GM19193 (cell line): ENCODE data around the gene FUT8.

Experiments used
- POLR2A ChIP-seq: IDR thresholded peaks from 4 replicates; pipeline ENCODE4 v1.6.1; 2011; ENCODE audit not compliant: insufficient read depth, insufficient read length; ENCODE audit errors: extremely low read depth

FUT8 gene

DNA sequence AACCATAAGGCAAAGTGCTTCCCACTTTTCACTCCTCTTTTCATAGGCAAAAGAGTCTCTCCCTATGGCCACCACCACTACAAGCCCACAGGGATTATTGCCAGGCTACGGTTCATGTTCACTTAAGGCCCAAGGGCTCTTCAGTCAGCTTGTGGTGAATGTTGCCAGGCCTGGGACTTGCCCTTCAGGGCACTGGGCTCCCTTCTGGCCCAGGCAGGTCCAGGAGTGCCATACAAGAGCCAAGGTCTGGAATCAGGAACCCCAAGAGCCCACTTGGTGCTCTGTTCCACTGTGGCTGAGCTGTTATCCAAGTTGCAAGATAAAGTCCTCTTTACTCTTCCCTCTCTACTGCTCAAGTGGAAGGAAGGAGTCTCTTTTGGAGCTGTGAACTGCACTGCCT lies 307.6 kb downstream of the FUT8 start:
- TF ChIP-seq POLR2A, result no peak

DNA sequence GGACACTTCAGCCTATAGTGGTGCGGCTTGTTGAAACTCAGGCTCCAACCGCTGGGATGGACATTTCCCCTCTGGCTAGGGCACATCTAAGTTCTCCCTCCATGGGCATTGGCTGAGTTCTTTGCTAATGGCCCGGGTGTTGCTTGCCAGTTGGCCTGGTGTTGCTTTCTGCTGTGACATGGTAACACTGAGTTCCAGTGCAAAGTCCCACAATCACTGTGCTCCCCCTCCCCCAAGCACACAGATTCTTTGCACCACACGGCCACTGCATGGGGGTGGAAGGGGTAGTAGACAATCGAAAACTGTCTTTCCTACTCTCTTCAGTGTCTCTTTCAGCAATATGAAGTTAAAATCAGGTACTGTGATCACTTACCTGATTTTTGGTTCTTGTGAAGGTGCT lies 308.2 kb downstream of the FUT8 start:
- TF ChIP-seq POLR2A, result no peak

DNA sequence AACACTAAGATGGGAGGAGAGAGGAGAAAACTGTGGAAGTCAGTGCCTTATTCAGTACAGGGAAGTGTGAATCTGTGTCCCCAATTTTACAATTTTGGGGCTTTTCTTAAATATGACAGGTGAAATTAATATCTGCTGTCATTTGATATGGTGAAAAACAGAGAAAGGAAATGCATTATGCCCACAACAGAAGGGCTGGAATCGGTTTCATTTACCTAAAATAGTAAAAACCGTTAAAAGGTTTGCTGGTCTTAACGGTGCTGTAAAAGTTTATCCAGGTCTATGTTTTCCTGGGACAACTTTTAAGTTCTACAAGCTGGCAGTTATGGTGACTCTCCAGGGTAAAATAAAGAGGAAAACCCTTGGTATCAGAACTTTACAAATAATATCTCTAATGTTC lies 310.8 kb downstream of the FUT8 start:
- no peak for TF ChIP-seq POLR2A

DNA sequence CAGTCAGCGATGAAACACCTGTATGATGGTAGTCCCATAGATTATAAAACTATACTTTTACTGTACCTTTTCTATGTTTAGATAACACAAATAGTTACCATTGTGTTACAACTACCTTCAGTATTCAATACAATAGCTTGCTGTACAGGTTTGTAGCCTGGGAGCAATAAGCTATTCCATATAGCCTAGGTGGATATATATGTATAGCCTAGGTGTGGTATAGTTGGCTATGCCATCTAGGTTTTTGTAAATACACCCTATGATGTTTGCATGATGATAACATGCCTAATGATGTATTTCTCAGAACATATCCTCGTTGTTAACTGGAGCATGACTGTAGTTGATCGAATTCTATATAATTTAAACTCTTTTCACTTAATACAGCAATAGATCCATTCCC lies 316.1 kb downstream of the FUT8 start:
- TF ChIP-seq POLR2A, result no peak

DNA sequence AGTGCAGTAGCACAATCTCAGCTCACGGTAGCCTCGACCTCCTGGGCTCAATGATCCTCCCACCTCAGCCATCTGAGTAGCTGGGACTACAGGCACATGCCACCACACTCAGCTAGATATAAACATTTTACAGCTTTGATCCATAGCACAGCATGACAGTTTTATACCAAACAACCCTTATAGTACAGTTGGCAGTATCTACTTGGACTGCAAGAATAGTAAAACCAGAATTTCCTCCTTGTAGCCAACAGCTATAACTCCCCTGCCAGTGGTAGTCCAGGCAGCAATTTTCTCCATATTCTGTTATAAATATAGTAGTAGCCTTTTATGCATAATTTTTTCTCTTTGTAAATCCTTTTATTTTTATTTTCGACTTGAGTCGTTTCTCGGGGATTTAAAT lies 317.0 kb downstream of the FUT8 start:
- TF ChIP-seq POLR2A, result no peak

DNA sequence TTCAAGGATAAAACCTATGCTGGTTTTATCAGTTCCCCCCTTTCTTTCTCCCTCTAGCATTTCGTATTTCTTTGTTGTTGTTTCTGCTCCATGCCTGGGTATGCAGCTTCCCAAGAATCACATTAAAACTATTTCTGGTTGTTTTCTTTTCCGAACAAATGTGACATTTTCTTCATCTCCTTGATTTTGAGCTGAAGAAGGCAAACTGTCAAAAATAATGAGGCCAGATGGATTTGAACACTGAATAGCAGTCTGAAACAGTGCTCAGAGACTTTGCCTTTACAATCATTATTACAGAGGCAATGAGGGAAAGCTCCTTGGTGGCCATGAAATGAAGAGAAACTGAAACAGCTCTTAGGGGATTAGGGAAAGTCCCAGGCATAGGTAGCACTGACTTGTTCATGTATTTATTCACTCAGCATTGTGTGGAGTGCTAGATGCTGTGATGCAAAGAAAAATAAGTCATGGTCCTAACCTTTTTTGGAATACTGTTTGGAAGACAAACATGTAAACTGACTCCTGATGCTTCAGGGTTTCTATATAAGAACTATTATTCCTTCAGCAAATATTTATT lies 319.5 kb downstream of the FUT8 start:
- no peak for TF ChIP-seq POLR2A

DNA sequence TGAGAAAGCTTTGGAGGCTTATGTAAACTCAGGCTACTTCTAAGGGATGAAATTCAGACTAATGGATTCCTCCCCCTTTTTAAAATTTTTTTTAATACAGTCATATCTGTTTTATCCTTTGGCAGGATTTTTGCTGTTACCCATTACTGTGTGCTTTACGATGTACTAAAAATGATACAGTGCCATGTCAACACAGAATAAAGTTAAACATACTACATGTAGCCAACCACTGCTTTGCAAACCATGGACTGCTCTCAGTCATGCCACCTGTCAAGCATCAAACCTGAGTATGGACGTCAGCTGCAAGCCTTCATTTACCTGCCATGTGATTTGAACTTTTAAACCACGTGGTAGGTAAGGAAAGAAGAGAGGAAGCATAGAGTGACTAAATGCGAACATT lies 325.8 kb downstream of the FUT8 start:
- TF ChIP-seq POLR2A, result no peak

DNA sequence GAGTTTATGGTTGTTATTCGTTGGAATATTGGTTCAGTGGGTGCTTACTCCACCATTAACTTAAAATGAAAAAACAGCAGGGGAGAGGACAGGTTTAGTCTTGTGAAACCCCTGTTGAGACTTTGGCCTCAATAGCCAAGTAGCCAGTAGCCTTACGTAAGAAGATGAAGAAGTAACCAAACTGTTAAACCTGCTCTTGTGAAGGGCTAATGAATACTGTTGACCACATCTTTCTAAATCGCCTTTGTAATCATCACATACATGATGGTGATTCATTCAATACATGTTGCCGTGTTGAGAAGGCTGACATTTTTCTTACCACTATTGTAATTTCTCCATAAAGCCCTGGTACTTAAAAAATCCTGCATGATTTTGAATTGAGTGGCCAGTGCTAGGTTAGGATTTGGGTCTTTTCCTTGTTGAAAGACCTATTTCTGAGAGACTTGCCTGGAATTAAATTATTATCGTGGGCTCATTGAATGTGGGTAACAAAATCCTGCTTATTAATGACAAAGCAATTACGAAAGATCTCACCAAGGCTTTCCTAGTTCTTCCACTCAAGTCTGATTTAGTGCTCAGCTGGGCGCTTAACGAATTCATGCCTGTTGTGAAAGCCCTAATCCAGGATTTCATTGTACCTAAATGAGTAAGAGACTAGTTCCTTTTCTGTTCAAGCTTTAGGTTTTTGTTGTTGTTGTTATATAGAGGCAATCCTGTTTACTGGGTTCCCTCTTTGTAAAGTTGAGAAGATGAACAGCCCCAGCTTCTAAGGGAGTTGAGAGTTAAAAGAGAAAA lies 333.1 kb downstream of the FUT8 start:
- TF ChIP-seq POLR2A, result no peak

DNA sequence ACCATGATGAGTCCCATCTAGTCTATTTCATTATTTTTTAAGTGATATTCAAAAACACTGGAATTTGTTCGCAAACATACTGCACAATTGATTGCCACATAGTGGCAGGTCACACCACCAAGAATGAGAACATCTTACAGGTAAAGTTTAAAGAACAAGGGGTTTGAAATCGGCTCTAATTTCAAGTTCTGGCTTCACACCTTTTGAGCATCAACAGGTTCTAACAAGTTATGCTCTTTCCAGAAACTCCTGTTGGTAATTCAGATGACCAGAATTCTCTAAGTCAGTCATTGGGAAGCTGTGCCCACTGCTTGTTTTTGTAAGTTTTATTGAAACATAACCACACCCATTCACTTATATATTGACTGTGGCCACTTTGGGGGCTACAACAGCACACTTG lies 336.3 kb downstream of the FUT8 start:
- TF ChIP-seq POLR2A, result no peak

DNA sequence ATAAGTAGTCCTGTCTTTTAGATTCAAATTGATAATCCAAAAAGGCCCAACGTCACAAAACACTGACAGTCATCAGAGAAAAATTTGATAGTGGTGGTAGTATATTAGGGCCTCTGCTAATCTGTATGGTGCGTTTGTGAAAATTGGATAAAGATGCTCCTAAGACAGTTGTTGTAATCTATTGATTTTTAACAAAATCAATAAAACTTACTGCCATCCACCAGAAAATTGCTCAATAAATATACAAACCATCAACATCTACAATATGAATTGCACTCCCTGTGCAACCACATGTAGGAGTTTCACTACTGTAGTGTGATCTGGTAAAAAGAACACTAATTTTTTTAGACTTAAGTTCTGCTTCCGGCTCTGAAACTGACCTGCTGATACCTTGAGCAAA lies 336.8 kb downstream of the FUT8 start:
- TF ChIP-seq POLR2A, result no peak

DNA sequence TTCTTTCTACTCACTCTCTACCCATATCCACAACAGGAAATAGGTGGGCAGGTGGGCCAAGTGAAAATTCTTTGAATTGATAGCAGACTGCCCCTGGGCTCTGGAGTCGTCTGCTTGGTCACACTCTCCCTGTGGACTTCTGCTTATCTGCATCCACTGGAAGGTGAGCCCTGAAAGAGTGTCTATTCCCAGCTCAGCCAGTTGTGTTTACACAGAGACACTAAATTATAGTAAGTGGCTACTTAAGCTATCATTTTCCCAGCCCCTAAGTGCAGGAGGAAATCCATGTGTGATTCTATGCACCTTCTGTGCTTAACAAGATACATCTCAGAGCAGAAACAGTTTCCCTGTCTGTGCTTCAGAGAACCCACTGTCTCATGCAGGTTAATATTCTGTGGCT lies 338.4 kb downstream of the FUT8 start:
- no peak for TF ChIP-seq POLR2A

DNA sequence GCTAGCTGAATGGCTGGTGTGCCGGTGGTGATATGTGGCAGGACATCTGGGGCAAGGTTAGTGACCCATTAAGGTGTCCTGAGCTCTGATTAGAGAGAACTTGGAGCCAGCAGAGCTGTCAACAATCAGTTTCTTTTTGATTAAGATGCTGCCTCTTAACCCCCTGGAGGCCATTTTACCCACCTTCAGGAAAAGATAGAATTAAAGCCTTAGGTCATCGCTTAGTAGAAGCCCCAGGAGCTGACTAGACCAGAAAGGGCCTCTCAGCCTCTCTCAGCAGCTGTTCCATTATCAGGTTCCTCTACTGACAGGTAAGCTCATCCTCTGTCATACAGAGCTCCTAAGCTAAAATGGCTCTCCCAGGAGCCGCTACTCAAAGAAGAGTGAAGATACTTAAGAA lies 339.0 kb downstream of the FUT8 start:
- no peak for TF ChIP-seq POLR2A

DNA sequence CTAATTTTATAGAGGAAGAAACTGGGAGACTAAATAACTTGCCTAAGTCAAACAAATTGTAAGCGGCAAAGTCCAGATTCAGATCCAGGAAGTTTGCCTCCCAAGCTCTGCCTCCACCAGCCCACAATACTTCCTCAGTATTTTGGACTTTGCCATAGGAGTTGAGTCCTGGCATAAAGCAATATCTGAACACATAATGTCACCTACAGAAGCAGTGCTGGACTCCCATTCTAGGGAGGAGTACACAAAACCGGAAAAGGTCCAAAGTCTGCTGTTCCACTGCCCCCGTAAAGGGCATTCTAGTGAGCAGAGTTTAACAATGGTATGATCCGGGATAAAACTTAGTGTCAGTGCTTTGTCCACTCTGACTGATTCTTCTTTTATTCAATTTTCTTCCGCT lies 340.5 kb downstream of the FUT8 start:
- no peak for TF ChIP-seq POLR2A

DNA sequence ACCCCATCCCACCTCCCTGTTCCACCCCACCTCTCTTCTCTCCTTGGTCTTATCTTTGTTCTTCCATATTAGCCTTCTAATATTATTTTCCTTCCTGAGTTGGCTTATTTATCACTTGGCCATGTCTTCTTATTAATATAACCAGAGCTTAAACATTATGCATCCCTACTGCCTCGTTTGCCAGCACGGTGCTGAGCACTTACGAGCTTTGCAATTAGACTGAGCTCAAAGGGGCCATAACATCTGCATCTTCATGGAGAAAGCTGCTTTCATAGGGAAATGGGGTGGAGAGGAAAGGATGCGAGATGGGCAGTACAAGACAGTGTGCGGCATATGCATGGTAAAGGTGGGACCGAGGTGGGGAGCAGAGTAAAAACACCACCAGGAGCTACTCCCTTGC lies 342.8 kb downstream of the FUT8 start:
- TF ChIP-seq POLR2A, result no peak

DNA sequence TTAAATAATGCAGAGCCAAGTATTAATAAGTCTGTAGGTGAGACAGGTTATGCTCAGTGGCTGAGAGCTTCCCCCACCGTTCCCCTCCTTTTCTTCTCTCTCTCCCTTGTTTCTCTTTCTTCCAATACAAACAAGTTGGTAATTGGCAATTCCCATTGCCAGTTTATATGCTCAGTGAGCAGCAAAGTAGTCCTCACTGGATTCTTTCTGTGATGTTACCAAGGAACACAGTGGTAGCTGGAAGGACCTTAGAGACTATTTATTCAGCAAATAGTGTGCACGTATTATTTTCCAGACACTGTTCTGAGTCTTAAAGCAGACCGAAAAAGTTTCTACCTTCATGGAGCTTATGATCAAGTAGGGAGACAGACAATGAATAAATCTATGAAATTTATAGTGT lies 344.4 kb downstream of the FUT8 start:
- TF ChIP-seq POLR2A, result no peak

DNA sequence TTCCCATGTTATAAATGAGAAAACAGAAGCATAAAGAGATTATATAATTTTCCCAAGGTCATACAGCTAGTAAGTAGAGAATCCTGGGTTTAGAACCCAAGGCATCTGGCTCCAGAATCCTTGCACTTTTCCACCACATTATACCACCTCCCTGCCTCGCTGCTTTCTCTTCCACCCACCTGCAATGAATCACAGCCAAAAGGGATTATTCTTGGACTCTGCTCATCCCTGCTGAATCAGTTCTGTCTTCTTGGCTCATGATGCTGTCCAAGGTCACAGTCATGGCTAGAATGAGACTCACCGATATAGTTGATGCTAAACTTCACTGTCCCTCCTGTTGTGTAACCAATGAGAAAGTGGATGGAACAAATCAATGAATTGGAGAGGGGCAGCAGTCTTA lies 356.6 kb downstream of the FUT8 start:
- no peak for TF ChIP-seq POLR2A

DNA sequence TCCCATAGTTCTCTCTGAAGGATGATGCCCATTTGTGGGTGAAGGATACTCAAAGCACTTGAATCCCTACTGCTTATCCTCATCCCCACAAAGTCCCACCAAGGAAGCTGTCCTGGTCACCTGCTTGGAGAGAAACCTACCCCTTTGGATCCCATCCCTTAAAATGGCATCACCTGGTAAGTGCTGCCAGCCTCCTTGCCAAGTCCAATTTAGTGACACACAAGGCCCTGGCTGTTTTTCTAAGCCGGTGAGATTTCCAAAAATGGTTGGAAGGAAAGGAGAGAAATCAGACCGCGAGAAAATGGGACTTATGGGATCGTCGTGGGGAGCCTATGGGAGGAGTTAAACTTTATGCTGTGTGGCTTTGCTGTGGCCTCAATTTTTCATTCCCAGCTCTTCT lies 358.2 kb downstream of the FUT8 start:
- TF ChIP-seq POLR2A, result no peak
